Measurements from ENCODE around the gene FHOD3.

DNA sequence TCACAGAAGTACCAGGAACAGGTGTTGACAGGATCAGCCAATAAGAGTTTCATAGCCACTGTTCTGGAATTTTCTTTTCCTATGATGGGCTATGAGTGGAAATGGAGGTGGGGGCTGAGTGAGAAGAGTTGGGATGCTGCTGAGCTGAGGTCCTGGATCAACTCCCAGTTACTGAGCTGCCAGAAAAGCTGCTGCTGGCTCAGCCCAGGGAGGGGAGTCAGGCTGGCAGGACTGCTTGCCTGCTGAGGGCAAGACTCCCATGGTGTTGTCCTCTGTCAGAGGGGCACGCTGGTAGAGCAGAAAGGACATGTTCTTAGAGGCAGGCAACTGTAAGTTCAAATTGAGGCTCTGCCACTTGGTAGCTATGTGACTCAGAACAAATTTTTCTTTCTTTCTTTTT lies 519.5 kb downstream of the FHOD3 start:
- TF ChIP-seq YY1 (IDR thresholded peaks at IDR 0.05) = no peak
- TF ChIP-seq TAF1 (conservative IDR thresholded peaks at IDR 0.05) = no peak
- TF ChIP-seq, protein P1, sequence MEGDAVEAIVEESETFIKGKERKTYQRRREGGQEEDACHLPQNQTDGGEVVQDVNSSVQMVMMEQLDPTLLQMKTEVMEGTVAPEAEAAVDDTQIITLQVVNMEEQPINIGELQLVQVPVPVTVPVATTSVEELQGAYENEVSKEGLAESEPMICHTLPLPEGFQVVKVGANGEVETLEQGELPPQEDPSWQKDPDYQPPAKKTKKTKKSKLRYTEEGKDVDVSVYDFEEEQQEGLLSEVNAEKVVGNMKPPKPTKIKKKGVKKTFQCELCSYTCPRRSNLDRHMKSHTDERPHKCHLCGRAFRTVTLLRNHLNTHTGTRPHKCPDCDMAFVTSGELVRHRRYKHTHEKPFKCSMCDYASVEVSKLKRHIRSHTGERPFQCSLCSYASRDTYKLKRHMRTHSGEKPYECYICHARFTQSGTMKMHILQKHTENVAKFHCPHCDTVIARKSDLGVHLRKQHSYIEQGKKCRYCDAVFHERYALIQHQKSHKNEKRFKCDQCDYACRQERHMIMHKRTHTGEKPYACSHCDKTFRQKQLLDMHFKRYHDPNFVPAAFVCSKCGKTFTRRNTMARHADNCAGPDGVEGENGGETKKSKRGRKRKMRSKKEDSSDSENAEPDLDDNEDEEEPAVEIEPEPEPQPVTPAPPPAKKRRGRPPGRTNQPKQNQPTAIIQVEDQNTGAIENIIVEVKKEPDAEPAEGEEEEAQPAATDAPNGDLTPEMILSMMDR (IDR thresholded peaks at IDR 0.05; ENCODE audit: low read depth, low read length, missing input control) = no peak
